Activated T-cell treated with anti-CD3 and anti-CD28 coated beads, Interleukin-2, amount 50 U/mL, for 1 hour (primary cell): Measurements from ENCODE around the gene SYNCRIP.
"Not testable (repeated sequence)": the region's sequence is repeated elsewhere in the genome, so short reads cannot be mapped to it uniquely, and the experiment has no call there.

Experiments used
- DNase-seq: peaks from one replicate; pipeline ENCODE4 v3.0.0-alpha.2; 2020

The SYNCRIP gene

GRCh38 chr6:85642774-85643536 lies at the start of gene SYNCRIP:
Gene SYNCRIP, minus strand, starts transcription at chr6:85642886. Its CDS starts 1,447 bp downstream, at chr6:85641439.
- DNase-seq: peak; percentile 98

DNA sequence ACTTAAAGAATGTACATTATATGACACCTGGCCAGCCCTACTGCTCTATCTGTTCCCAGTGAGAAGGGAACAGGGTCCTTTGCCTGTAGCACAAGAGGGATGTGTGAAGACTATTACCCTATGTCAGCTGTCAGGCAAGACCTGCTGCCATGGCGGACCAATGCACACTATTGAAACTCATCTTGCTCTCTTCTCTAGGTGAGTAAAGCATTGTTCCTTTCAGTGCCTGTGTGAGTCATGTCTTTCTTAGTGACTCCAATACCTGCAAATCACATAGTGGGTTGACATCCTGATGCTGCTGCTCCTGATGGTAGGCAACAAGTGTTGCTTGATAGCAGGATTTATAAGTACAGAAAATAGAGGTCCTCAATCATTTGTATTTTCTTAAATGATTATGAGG lies 48.8 kb upstream of the SYNCRIP start:
- DNase-seq: no peak

DNA sequence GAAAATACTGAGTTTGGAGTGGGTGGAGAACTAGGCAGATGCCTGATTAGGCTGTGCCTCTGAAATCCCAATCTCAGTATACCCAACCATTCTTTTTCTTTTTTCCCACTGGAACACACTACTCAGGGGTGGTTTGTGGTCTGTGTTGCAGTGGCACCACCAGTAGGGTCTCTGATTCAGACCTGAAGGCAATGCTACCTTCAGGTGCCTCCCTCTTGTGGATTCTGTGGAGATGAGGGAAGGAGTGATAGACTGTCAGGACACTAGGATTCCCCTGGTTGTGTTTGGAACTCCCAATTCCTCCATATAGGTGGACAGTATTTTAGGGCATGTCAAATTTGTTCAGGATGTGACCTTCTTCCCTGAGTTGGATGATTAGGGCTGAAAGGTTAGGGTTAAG lies 47.4 kb upstream of the SYNCRIP start:
- no peak for DNase-seq

DNA sequence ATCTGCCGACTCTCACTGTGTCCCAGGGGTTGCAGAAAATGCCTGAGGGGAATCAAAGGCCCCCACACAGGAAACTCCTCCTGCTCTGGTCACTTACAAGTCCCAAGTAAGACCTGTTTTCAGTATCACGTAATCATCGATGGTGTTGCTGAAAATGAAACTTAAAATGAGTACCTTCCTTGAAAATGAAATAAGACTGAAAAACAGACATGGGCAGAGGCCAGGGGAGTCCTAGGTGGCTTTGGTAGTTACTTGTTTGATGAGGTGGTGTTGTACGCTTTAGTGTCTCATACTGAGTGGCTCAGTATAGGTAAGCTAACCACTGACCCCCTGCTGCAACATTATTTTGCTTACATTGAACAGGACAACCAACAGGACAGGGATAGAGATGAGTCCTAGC lies 43.0 kb upstream of the SYNCRIP start:
- no peak for DNase-seq

DNA sequence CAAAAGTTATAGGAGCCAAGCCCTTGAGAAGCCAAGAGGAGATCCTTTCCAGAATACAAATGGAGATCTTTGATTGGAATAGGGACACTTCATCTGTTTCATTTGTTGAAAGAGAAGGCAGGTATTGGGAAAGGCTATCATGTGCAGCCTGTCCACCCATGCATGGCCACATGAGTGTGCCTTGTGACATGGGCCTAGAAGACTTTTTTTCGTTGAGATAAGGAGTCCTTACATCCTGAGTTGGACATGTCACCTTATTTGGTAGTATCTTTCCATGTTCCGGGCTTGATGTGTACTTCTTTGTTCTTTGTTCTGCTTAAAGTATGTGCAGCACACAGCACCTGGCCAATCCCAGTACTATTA lies 42.1 kb upstream of the SYNCRIP start:
- no peak for DNase-seq

DNA sequence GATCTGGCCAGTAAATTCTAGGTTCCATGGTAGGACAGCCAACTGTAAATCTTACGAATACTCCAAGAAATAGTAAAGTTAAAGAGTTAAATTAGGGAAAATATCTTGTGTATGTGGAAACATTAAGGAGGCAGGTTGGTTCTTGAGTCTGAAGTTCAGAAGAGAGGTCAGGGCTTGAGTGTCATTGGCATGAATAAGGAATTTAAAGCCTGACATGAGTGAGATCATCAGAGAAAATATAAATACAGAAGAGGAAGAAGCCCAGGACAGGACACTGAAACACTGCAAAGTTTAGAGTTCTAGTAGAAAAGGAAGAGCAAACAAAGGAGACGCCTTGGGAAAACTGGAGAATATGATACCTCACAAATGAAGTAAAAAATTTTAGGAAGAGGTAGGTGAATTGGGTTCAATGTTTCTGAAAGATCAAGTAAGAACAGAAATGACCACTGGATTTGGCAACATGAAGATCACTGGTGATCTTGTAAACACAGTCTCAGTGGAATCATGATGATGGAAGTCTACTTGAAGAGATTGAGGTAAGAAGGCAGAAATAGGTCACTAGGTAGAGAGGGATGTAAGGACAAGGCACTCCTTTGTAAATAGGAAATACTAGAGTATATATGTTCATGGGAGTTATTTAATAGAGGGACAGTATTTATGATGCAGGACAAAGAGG lies 41.6 kb upstream of the SYNCRIP start:
- no peak for DNase-seq

GRCh38 chr6:85681899-85682298 lies 39.2 kb upstream of the SYNCRIP start:
- not testable (repeated sequence) for DNase-seq

DNA sequence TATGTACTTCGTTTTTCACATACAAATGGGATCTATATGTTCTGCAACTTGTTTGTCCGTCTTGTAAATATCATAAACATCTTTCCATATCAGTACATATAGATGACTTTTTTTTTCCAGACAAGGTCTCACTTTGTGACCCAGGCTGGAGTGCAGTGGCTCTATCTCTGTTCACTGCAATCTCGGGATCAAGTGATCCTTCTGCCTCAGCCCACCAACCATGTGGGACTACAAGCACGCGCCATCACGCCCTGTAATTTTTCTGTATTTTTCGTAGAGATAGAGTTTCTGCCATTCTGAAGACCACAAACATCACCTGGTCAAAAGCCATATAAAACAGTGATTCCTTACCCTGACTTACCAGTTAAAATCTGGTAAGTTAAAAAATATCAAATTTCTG lies 37.7 kb upstream of the SYNCRIP start:
- DNase-seq: no peak

DNA sequence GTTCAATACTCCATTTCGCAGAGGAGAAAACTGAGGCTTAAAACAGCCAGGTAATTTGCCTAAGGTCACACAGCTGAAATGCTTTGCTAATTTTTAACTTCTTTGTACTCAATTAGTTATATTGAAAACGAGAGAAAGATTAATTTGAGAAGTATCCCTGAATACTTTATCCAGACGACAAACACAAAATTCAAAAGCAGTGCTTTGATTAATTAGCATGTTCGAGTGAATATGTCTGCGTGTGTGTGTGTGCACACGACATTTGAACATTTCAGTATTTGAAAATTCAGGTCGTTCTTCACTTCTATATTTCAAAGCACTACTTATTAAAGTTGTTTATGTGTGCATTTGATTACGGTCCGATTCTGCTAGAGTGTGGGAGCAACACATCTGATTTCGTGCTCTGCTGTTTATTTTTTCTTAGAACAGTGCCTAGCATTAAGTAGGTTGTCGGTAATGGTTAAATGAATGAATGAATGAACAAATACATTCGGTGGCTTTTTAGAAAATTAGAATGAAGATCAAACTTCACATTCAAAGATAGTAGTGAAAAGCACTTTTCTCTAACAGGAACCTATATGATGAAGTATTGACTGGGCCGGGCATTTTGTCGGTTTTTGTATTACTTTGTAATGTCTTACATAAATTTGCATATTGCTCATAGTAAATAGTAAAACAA lies 36.9 kb upstream of the SYNCRIP start:
- no peak for DNase-seq

DNA sequence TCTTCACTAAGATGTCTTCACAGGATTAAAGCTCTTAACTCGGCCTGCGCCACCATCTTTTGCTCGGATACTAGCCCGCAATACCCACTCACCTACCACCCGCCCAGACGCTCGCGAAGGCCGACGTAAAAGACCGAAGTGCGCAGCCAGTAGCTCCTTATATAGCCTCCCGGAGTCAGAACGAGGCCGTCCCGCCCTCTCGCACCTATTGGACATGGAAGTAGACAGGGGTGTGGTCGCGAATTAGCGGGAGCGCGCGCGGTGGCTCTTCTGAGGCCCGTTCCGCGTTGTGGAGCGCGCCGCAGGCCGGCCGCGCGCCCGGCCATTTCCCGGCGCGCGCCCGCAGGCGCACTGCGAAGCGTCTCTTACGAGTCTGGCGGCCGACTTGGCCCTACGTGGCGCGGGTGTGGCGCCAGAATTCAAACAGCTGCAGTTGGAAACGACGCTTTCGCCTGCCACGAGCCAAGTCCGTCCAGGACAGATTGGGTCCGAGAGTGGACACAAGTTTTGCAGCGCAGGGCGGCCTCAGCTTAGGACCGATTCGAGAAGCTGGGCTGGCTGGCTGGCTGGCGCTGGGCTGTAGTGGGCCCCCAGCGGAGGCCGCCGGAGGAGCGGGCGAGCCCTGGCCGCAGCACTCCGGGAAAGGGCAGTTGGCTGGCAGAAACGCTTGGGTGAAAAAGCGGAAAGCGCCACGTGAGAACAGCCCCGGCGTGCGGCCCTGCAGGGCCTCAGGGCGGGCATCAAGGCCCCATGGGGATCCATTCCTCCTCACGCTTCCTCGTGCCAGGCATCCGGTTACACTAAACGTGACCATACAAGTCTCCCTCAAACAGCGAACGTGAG lies 36.1 kb upstream of the SYNCRIP start:
- DNase-seq: peak; percentile 98

- no peak for DNase-seq
Observed at GRCh38 chr6:85678026-85678601, 35.4 kb upstream of the SYNCRIP start.

DNA sequence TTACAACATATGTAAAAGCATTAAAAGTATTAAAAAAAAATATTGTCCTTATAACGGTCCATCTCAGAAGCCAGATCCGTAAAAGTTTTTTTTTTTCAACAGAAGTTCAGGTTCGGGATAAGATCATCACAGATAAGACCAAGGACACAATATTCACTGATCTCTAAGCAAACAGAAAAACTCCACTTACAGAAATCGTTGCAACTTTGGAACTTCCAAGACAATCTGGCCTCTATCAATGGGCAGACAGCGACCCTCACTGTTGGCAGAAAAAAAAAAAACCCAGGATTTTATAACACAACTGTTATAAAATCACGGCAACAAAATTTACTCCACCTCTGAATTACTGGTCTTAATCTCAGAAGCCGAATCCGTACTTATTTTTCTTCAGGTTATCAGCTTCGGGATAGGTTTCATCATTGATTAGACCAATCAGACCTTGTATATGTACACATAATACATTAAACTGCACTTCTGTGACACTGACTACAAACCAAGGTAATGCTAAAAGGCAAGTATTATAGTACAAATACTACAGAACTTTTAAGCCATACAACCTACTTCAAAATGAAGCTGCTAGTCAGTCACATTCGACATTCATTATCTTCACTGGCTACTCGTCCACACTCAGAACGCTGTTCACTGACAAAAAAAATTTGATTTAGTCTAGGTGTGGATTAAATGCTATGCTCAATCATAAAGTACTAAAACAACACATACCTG lies 34.7 kb upstream of the SYNCRIP start:
- no peak for DNase-seq

- no peak for DNase-seq
Observed at GRCh38 chr6:85676086-85676729, 33.5 kb upstream of the SYNCRIP start.

DNA sequence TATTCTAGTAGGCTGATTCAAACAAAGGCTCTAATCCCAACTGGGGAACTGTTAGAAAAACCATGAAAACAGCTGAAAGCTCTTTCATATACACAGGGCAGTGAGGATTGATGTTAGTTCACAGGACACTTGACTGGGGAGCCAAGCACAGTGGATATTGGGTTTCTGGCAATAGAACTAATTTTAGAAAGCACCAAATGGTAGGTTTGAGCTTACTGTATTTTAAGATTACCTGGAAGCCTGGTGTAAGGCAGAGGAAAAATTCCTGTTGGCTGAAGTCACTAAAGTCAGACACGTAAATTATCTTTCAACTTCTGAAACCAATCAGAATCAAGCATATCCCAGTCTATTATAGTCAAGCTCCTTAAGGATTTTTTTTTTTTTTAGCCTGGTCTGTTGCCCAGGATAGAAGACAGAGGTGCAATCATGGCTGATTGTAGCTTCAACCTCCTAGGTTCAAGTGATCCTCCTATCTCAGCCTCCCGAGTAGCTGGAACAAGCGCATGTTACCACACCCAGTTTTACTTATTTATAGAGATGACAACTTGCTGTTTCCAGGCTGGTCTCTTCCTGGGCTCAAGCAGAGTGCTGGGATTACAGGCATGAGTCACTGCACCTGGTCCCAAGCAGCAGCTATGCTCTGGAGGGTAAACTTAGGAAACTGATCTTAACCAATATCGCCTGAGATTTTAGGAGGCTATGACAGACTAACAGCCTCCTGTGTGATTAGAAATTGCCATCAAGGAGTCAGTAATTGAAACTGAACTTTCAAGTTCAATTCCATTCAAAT lies 32.5 kb upstream of the SYNCRIP start:
- no peak for DNase-seq

DNA sequence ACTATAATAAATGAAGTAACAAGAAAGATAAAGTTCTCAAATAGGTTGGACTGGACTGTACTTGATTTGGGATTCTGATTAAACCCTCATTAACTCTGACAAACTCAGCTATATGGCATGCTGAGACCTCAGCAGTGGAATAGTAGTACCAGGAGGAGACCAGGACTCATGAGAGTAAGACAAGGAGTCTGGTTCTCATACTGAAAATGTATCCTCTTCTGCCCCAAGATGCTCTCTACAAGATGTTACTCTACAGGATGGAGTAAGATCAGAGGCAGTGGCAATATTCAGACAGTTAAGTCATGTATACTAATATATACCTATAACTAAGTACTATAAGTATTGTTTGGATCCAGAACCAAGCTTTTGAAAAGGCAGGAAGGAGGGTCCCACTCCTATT lies 31.9 kb upstream of the SYNCRIP start:
- DNase-seq: no peak

DNA sequence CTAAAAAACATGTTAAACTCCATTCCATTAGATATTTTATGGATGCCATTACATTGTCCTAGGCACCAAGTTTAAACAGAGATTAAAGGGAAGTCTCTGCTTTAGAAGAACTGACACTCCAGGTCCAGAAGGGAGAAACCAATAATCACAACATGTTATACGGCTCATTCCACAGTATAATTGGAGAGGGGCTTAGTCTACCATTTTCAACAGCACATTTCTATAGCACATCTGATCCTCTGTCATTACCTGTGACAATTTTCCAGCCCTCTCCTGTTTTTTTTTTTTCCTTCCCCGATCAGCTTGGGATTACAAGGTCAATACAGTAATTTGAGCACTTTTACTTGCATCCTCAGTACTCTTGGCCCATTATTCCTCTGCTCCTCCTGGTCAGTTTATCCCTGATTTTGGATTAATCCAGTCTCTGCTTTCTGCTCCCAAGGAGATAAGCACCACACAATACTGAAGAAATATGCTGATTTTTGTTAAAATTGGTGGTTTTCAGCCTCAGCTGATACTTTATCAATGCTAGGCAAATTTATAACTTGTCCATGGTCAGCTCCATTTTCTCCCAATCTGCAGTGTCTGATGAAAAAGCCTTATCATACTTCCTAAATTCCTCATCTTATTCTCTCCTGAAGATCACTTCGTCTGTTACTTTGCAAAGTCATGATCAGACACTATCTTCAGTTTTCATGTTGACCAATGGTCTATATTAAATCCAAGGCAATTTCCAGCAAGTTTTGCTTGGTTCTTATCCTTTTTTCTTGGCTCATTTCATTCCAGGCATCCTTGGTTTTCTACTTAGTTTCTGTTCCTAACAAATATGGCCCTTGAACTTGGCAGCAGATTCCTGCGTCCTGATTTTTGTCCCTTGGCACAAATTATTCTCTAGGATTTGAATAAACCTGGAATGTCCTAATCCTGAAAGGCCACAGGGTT lies 30.8 kb upstream of the SYNCRIP start:
- no peak for DNase-seq

- DNase-seq: no peak
Observed at GRCh38 chr6:85672623-85673022, 29.9 kb upstream of the SYNCRIP start.

GRCh38 chr6:85672050-85672449 lies 29.4 kb upstream of the SYNCRIP start:
- DNase-seq: no peak

- DNase-seq: no peak
Observed at GRCh38 chr6:85670573-85670972, 27.9 kb upstream of the SYNCRIP start.
